ENCODE data around the gene CFB.
"Not testable (repeated sequence)": the region's sequence is repeated elsewhere in the genome, so short reads cannot be mapped to it uniquely, and the experiment has no call there.

- TF ChIP-seq, protein P1, sequence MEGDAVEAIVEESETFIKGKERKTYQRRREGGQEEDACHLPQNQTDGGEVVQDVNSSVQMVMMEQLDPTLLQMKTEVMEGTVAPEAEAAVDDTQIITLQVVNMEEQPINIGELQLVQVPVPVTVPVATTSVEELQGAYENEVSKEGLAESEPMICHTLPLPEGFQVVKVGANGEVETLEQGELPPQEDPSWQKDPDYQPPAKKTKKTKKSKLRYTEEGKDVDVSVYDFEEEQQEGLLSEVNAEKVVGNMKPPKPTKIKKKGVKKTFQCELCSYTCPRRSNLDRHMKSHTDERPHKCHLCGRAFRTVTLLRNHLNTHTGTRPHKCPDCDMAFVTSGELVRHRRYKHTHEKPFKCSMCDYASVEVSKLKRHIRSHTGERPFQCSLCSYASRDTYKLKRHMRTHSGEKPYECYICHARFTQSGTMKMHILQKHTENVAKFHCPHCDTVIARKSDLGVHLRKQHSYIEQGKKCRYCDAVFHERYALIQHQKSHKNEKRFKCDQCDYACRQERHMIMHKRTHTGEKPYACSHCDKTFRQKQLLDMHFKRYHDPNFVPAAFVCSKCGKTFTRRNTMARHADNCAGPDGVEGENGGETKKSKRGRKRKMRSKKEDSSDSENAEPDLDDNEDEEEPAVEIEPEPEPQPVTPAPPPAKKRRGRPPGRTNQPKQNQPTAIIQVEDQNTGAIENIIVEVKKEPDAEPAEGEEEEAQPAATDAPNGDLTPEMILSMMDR (IDR thresholded peaks at IDR 0.05): not testable (repeated sequence)
- TF ChIP-seq, protein P2, sequence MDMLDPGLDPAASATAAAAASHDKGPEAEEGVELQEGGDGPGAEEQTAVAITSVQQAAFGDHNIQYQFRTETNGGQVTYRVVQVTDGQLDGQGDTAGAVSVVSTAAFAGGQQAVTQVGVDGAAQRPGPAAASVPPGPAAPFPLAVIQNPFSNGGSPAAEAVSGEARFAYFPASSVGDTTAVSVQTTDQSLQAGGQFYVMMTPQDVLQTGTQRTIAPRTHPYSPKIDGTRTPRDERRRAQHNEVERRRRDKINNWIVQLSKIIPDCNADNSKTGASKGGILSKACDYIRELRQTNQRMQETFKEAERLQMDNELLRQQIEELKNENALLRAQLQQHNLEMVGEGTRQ (IDR thresholded peaks at IDR 0.05; ENCODE audit: borderline replicate concordance, low read depth, low read length): not testable (repeated sequence)
- TF ChIP-seq ELF1 (IDR thresholded peaks at IDR 0.05); POLR2AphosphoS5 (IDR thresholded peaks at IDR 0.05; ENCODE audit: low read depth, low read length); RCOR1 (IDR thresholded peaks at IDR 0.05; ENCODE audit: low read length): not testable (repeated sequence)
These were observed 35.1 kb downstream of the CFB start for GRCh38 chr6:31980998-31981397.
